GM12801 (cell line): ENCODE measurements around the gene FAM185A.

Source experiments
- TF ChIP-seq, protein P1 (sequence below): IDR thresholded peaks from one replicate; pipeline ENCODE4 v1.5.1; 2011; ENCODE audit warnings: control low read depth; ENCODE audit not compliant: insufficient read length; ENCODE audit errors: extremely low read depth

The FAM185A gene

DNA sequence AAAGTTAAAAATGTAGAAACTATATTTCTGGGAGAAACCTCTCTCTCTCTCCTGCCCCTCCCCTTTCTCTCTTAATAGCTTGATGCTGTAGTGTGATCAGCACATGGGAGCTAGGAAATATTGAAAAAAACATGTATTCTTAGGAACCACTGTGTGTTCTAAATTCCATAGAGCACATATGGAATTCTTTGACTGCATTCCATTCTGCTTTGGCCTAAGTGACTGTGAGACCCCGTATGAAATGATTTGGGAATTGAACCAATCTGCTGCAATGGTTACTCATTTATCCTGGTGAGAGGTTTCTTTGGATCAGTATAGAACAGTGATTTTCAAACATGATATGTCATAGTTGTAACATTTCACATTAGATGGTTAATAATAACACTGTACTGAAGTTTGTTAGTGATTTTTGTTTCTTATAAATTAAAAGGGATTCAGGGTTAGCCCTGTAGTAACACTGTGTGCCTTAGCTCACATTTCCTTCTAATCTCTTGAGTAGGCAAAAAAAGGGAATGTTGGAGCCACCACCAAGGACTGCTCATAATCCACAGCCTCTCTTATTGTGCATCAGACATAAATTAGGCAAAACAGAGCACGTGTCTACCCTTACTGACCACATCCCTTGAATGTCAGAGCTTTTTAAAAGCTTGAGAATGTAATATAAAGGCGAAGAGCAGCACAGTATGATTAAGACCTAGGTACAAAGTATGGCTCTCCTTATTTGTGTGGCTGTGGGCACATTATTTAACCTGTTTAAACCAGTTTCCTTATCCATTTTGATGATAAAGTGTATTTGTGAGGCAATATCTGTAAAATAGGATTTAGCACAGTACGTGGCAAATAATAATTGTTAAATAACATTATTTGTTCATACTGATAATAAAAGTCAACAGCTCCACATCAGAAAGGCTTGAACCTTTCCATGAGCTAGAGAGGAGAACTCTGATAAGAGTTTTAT, 69.1 kb downstream of the FAM185A start:
- TF ChIP-seq, protein P1, sequence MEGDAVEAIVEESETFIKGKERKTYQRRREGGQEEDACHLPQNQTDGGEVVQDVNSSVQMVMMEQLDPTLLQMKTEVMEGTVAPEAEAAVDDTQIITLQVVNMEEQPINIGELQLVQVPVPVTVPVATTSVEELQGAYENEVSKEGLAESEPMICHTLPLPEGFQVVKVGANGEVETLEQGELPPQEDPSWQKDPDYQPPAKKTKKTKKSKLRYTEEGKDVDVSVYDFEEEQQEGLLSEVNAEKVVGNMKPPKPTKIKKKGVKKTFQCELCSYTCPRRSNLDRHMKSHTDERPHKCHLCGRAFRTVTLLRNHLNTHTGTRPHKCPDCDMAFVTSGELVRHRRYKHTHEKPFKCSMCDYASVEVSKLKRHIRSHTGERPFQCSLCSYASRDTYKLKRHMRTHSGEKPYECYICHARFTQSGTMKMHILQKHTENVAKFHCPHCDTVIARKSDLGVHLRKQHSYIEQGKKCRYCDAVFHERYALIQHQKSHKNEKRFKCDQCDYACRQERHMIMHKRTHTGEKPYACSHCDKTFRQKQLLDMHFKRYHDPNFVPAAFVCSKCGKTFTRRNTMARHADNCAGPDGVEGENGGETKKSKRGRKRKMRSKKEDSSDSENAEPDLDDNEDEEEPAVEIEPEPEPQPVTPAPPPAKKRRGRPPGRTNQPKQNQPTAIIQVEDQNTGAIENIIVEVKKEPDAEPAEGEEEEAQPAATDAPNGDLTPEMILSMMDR: no peak

DNA sequence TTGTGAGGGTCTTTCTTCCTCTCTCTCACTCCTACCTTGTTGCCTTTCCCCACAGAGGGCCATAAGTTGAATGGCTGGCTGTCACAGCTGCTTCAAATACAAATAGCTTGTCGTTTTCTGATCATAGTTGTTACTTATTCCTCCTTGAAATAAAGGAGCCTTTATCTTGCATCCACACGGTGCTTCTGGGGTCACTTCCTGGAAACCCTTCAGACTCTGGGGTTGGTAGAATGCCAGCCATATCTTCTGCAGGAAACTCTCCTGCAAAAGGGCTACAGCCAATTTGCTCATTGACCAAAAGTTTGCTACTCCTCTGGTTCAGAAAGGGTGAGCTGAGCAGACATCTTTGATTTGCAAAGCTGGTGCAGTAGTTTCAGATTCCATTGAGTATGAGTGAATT, 70.4 kb downstream of the FAM185A start:
- TF ChIP-seq, protein P1: no peak

DNA sequence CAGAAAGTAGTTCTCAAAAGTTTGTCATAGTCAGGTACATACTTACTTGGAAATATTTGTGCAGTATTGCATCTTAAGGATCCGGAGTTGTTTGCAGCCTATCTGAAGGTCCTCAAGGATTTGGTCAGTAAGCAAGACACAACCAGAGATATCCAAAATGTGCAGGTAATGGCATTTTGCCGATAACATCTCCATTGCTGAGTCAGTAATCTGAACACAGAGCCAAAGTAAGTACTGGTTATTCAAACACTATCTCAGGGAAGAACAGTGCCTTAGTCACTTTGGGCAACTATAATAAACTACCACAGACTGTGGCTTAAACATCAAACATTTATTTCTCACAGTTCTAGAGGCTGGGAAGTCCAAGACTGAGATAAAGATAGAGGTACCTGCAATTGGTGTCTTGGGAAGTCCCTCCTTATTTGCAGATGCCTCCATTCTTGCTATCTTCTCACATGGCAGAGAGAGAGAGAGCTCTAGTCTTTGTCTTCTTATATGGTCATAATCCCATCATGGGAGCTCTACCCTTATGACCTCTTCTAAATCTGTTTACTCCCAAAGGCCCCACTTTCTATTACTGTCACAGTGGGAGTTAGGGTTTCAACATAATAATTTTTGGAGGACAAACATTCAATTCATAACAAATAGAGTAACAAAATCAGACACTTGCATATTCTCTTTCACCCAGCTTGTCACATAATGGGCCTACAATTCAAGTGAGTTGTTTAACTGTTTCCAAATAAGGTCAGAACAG, 73.4 kb downstream of the FAM185A start:
- TF ChIP-seq, protein P1: no peak

DNA sequence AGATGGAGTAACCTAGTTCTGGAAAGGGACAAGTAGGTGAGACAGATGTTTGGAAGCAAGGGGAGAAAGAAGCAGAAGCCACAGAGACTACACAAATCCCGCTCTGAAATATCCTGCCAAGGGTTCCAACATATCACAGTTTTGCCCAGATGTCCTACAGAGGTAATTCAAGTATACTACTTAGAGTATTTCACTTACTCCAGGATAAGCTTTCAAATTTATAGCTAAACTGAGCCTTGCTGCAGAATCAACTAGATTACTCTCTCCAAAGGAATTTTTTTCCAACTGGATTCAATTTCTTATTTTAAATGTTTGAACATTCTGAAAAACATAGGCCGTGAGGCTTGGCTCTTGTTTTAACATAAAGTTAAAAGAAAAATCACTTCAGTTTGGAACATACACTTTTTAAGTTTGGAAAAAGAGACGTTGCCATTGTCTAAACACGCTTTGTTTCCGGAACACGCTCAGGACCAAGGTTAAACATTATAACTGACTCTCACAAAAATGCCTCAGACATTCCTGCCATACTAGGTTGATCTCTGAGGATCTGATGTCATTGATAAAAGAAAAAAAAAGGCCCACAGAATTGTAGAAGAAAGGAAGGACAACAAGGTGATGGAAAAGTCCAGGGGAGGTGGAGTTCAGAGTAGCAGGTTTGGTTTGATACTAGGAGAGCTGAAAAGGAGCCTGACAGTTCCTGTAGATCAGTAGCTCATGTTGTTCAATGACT, 74.8 kb downstream of the FAM185A start:
- TF ChIP-seq, protein P1: no peak

DNA sequence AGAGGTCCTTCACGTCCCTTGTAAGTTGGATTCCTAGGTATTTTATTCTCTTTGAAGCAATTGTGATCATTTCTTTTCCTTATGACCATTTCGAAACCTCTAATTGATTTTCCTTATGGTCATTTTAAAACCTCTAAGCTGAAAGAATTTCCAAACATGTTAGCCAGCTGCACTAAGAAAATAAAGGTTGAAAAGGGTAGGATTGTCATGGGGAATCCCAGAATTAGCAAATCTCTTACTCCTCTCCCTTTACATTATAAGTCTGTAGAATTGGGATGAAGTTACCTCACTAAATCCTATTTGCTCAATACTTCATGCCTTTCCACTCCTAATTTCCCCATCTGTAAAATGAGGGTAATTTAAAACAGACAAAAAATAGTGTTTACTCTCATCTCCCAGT, 79.5 kb downstream of the FAM185A start:
- TF ChIP-seq, protein P1: no peak

DNA sequence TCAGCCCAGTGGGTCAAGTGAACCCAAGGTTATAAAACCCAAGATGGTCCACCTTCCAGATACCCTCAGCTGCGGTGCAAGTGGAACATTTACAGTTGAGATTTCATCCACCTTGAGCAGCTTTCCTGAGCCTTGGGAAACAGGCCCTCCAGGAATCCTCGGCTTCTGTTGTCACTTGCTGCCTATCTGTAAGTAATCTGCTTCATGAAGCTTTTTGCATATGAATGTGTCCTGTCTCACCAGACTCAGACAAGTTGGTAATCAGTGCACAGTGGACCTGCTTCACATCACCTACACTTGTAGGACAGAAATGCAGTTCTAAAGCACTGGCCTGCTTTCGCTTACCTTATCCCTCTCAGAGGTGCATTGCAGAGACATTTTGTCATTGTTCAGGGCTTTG, 80.3 kb downstream of the FAM185A start:
- TF ChIP-seq, protein P1: no peak

DNA sequence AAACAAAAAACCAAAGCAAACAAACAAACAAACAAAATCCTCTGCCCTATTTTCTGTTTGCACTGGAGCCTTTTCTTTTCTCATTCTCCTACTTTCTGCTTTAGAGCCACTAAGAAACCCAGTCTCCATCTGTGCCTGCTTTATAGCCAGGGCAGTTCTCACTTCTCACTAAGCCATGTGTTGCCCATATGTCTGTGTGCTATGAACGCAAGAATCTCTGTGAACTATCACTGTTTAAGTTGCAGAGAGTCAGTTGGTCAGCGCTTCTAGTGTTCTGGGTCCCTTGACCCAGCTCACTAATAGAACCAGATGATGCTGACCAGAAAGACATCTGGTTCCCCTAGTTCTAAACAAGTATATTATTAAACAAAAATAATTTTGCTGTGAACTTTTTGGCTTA, 81.4 kb downstream of the FAM185A start:
- TF ChIP-seq, protein P1: no peak
